ENCODE results near the gene FBXW11.

FBXW11 gene

GRCh38 chr5:171956314-171956713 lies 50.1 kb downstream of the FBXW11 start:
- TF ChIP-seq, protein P1, sequence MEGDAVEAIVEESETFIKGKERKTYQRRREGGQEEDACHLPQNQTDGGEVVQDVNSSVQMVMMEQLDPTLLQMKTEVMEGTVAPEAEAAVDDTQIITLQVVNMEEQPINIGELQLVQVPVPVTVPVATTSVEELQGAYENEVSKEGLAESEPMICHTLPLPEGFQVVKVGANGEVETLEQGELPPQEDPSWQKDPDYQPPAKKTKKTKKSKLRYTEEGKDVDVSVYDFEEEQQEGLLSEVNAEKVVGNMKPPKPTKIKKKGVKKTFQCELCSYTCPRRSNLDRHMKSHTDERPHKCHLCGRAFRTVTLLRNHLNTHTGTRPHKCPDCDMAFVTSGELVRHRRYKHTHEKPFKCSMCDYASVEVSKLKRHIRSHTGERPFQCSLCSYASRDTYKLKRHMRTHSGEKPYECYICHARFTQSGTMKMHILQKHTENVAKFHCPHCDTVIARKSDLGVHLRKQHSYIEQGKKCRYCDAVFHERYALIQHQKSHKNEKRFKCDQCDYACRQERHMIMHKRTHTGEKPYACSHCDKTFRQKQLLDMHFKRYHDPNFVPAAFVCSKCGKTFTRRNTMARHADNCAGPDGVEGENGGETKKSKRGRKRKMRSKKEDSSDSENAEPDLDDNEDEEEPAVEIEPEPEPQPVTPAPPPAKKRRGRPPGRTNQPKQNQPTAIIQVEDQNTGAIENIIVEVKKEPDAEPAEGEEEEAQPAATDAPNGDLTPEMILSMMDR (IDR thresholded peaks at IDR 0.05) = no peak

DNA sequence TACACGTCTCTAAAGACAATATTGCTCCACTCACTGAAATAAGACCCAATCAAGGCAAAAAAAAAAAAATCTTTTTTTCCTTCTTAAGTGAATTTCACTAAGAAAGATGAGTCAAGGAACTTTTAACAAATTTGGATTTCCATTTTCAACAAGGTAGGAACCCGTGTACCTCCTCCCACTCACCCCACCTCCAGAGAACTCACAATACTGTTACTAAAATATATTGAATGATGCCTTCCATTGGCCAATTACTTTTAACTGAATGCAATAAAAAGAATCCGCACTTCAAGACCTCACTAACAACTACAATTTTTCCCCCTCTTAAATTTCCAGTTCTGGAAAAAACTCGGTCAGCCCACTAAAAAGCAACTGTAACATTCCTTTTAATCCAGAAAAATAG lies 50.7 kb downstream of the FBXW11 start:
- TF ChIP-seq, protein P1 (IDR thresholded peaks at IDR 0.05) = no peak

GRCh38 chr5:171954721-171955120 lies 51.7 kb downstream of the FBXW11 start:
- TF ChIP-seq, protein P1 (IDR thresholded peaks at IDR 0.05) = no peak

GRCh38 chr5:171953860-171954701 lies 52.4 kb downstream of the FBXW11 start:
- TF ChIP-seq, protein P1 (IDR thresholded peaks at IDR 0.05) = no peak

GRCh38 chr5:171952021-171952420 lies 54.4 kb downstream of the FBXW11 start:
- TF ChIP-seq, protein P1 (IDR thresholded peaks at IDR 0.05) = no peak

DNA sequence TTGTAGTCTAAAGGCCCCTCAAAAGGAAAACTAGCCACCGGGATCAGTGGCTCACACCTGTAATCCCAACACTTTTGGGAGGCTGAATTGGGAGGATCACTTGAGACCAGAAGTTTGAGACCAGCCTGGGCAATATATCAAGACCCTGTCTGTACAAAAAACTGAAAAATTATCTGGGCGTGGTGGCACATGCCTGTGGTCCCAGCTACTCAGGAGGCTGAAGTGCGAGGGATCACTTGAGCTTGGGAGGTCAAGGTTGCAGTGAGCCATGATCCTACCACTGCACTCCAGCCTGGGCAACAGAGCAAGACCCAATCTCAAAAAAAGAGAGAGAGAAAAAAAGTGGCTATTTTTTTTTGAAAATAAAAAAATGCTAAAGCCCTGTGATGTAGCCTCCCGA lies 55.2 kb downstream of the FBXW11 start:
- TF ChIP-seq, protein P1 (IDR thresholded peaks at IDR 0.05) = no peak

GRCh38 chr5:171946000-171946781 lies 60.2 kb downstream of the FBXW11 start:
- TF ChIP-seq, protein P1 (IDR thresholded peaks at IDR 0.05) = no peak

All from LNCAP (cell line).